HL-60/S4 treated with retinoic acid at 250 ng/mL for 4 days and 3 days (cell line): ENCODE results near the gene TTC7B.

Experiments
- in situ Hi-C: fragments of 300-500 bp; cut with MboI; formaldehyde crosslinking; loops from 2 replicates; pipeline ENCODE4 v1.7.0; 2022; ENCODE audit warnings: low sequenced_read_pairs

Gene TTC7B

GRCh38 chr14:90518069-90518940 lies 297.9 kb downstream of the TTC7B start:
- in situ Hi-C loops: no loop called here

GRCh38 chr14:90517076-90517841 lies 299.0 kb downstream of the TTC7B start:
- in situ Hi-C loops: no loop called here

- in situ Hi-C loops: no loop called here
These were observed 301.7 kb downstream of the TTC7B start for GRCh38 chr14:90514566-90514965.

GRCh38 chr14:90514015-90514398 lies 302.2 kb downstream of the TTC7B start:
- in situ Hi-C loops: no loop called here

GRCh38 chr14:90513161-90514014 lies 302.8 kb downstream of the TTC7B start:
- in situ Hi-C loops: no loop called here

- in situ Hi-C loops: no loop called here
These were observed 303.8 kb downstream of the TTC7B start for GRCh38 chr14:90512329-90512991.

GRCh38 chr14:90511795-90512328 lies 304.4 kb downstream of the TTC7B start:
- in situ Hi-C loops: no loop called here

- in situ Hi-C loops: no loop called here
These were observed 305.0 kb downstream of the TTC7B start for GRCh38 chr14:90511252-90511651.

- in situ Hi-C loops: no loop called here
These were observed 306.1 kb downstream of the TTC7B start for GRCh38 chr14:90510159-90510558.

- in situ Hi-C loops: no loop called here
These were observed 306.8 kb downstream of the TTC7B start for GRCh38 chr14:90509403-90509802.

- in situ Hi-C loops: no loop called here
These were observed 307.5 kb downstream of the TTC7B start for GRCh38 chr14:90508536-90509254.

GRCh38 chr14:90508036-90508435 lies 308.2 kb downstream of the TTC7B start:
- in situ Hi-C loops: no loop called here

GRCh38 chr14:90507428-90507827 lies 308.8 kb downstream of the TTC7B start:
- in situ Hi-C loops: no loop called here

- in situ Hi-C loops: no loop called here
These were observed 309.5 kb downstream of the TTC7B start for GRCh38 chr14:90506748-90507147.

GRCh38 chr14:90505531-90505930 lies 310.7 kb downstream of the TTC7B start:
- in situ Hi-C loops: no loop called here

- in situ Hi-C loops: no loop called here
These were observed 311.6 kb downstream of the TTC7B start for GRCh38 chr14:90504643-90505042.

GRCh38 chr14:90503582-90503981 lies 312.6 kb downstream of the TTC7B start:
- in situ Hi-C loops: no loop called here

- in situ Hi-C loops: no loop called here
These were observed 313.5 kb downstream of the TTC7B start for GRCh38 chr14:90502760-90503159.

- in situ Hi-C loops: no loop called here
These were observed 315.4 kb downstream of the TTC7B start for GRCh38 chr14:90500665-90501370.
